IMR-90 (cell line): ENCODE measurements around the gene ERVFRD-1. TPM values are rescaled to one million over a fixed set of nuclear protein-coding genes. Genes with fewer than 3 reads are reported as not detected.

Experiments
- ATAC-seq: fragments of 200-7000 bp; cut with Tn5 transposase; 2 replicates; pipeline ENCODE4 v1.9.1; 2020; ENCODE audit warnings: low read depth, mild to moderate bottlenecking, moderate library complexity
- Bru-seq: library from RNA; stranded (reverse); fragments of 400-500 nt; gene quantifications from one replicate; lab custom pipeline; 2021; lab: Mats Ljungman, UMichigan
- BruChase-seq, 2 experiments: library from RNA; stranded (reverse); fragments of 400-500 nt; gene quantifications; one replicate each; lab custom pipeline; 2021; lab: Mats Ljungman, UMichigan
- BruUV-seq: library from RNA; stranded (reverse); fragments of 400-500 nt; replicated peaks from 2 replicates; lab custom pipeline; 2021; lab: Mats Ljungman, UMichigan
- CTCF ChIA-PET: fragments of 300-600 bp; formaldehyde crosslinking; extraction: SDS; loops from one replicate; lab custom pipeline; 2021; ENCODE audit warnings: antibody characterized with exemption; lab: Yijun Ruan, JAX
- POLR2A ChIA-PET: fragments of 300-600 bp; sonication (Branson Sonifier 250); formaldehyde crosslinking; loops from one replicate; lab custom pipeline; 2022; ENCODE audit warnings: antibody characterized with exemption; ENCODE audit not compliant: unreplicated experiment; lab: Charles Lee
- DNase-seq: peaks from one replicate; pipeline ENCODE4 v3.0.0; 2013
- H2AFZ ChIP-seq: replicated peaks from 2 replicates; pipeline ENCODE3; 2013; ENCODE audit warnings: low read length, mild to moderate bottlenecking; ENCODE audit not compliant: poor library complexity
- H2AK5ac ChIP-seq: 2 replicates; pipeline ENCODE4 v1.6.1; 2013; ENCODE audit warnings: low read depth, low read length, inconsistent platforms
- H2AK9ac ChIP-seq: replicated peaks from 2 replicates; pipeline ENCODE3; 2013; ENCODE audit warnings: mild to moderate bottlenecking, low read depth, low read length, moderate library complexity; ENCODE audit not compliant: poor library complexity
- H2BK120ac ChIP-seq: 2 replicates; pipeline ENCODE4 v1.6.1; 2013; ENCODE audit warnings: low read depth, low read length, inconsistent platforms
- H2BK15ac ChIP-seq: 3 replicates; pipeline ENCODE4 v1.6.1; 2013; ENCODE audit warnings: low read depth, low read length, inconsistent platforms
- H2BK20ac ChIP-seq: 2 replicates; pipeline ENCODE4 v1.6.1; 2013; ENCODE audit warnings: low read depth, mild to moderate bottlenecking, inconsistent platforms, low read length, moderate library complexity
- H2BK5ac ChIP-seq: 2 replicates; pipeline ENCODE4 v1.6.1; 2013; ENCODE audit warnings: mild to moderate bottlenecking, low read depth, low read length, inconsistent platforms; ENCODE audit not compliant: poor library complexity, severe bottlenecking
- H3K14ac ChIP-seq: replicated peaks from 2 replicates; pipeline ENCODE4 v1.6.1; 2013; ENCODE audit warnings: low read depth, low read length, inconsistent platforms
- H3K18ac ChIP-seq: 2 replicates; pipeline ENCODE4 v1.6.1; 2013; ENCODE audit warnings: low read depth, low read length, control low read depth
- H3K23ac ChIP-seq: 2 replicates; pipeline ENCODE4 v1.6.1; 2013; ENCODE audit warnings: low read depth, low read length, inconsistent platforms
- H3K27ac ChIP-seq: 2 replicates; pipeline ENCODE4 v1.5.1; 2013; ENCODE audit warnings: mild to moderate bottlenecking, control low read depth, low read length; ENCODE audit not compliant: insufficient read depth
- H3K27me3 ChIP-seq: 2 replicates; pipeline ENCODE4 v1.6.1; 2013; ENCODE audit warnings: low read length; ENCODE audit not compliant: control insufficient read depth, insufficient read depth
- H3K36me3 ChIP-seq: 2 replicates; pipeline ENCODE4 v1.6.1; 2013; ENCODE audit warnings: low read length, mixed read lengths; ENCODE audit not compliant: control insufficient read depth, insufficient read depth
- H3K4ac ChIP-seq: 2 replicates; pipeline ENCODE4 v1.6.1; 2013; ENCODE audit warnings: low read depth, low read length, inconsistent platforms
- H3K4me1 ChIP-seq: 2 replicates; pipeline ENCODE4 v1.6.1; 2013; ENCODE audit warnings: low read length, mixed read lengths; ENCODE audit not compliant: control insufficient read depth, insufficient read depth
- H3K4me2 ChIP-seq: 2 replicates; pipeline ENCODE4 v1.6.1; 2013; ENCODE audit warnings: low read depth, mild to moderate bottlenecking, control low read depth, low read length, moderate library complexity
- H3K4me3 ChIP-seq: 2 replicates; pipeline ENCODE4 v1.5.1; 2013; ENCODE audit warnings: low read depth, mild to moderate bottlenecking, control low read depth, low read length, moderate library complexity; ENCODE audit not compliant: insufficient read depth
- H3K56ac ChIP-seq: 2 replicates; pipeline ENCODE4 v1.6.1; 2013; ENCODE audit warnings: low read length, inconsistent platforms; ENCODE audit not compliant: insufficient read depth; ENCODE audit errors: extremely low read depth
- H3K79me1 ChIP-seq, 2 experiments: 2 replicates each; pipeline ENCODE4 v1.6.1; 2013; ENCODE audit warnings: low read length in 2 of 2, inconsistent platforms in 1 of 2, low read depth in 1 of 2
- H3K9ac ChIP-seq: 2 replicates; pipeline ENCODE4 v1.6.1; 2013; ENCODE audit warnings: low read depth, low read length, control low read depth
- H3K9me1 ChIP-seq: 2 replicates; pipeline ENCODE4 v1.6.1; 2013; ENCODE audit warnings: low read length, inconsistent platforms; ENCODE audit not compliant: insufficient read depth
- H3K9me3 ChIP-seq: 2 replicates; pipeline ENCODE4 v1.6.1; 2013; ENCODE audit warnings: low read length; ENCODE audit not compliant: control insufficient read depth, insufficient read depth
- H4K20me1 ChIP-seq: 2 replicates; pipeline ENCODE4 v1.6.1; 2013; ENCODE audit warnings: low read length, inconsistent platforms; ENCODE audit not compliant: insufficient read depth
- H4K5ac ChIP-seq: 2 replicates; pipeline ENCODE4 v1.6.1; 2013; ENCODE audit warnings: mild to moderate bottlenecking, low read depth, low read length, control low read depth
- H4K8ac ChIP-seq, 2 experiments: 2 replicates each; pipeline ENCODE4 v1.6.1; 2013; ENCODE audit warnings: low read depth in 2 of 2, low read length in 2 of 2, control low read depth in 1 of 2, inconsistent platforms in 1 of 2
- H4K91ac ChIP-seq: 2 replicates; pipeline ENCODE4 v1.6.1; 2013; ENCODE audit warnings: low read depth, low read length, inconsistent platforms; ENCODE audit not compliant: insufficient read depth
- BHLHE40 ChIP-seq: fragments of 150-350 bp; IDR thresholded peaks from 2 replicates; pipeline ENCODE4 v1.6.1; 2016; ENCODE audit warnings: mild to moderate bottlenecking, low read depth, low read length
- CEBPB ChIP-seq: IDR thresholded peaks from 2 replicates; pipeline ENCODE4 v1.6.1; 2012; ENCODE audit warnings: low read depth, low read length, improper control_type of control experiment
- CHD1 ChIP-seq: IDR thresholded peaks from 2 replicates; pipeline ENCODE4 v1.6.1; 2012; ENCODE audit warnings: low read depth, low read length, improper control_type of control experiment
- FOS ChIP-seq: fragments of 150-350 bp; IDR thresholded peaks from 2 replicates; pipeline ENCODE4 v1.6.1; 2016; ENCODE audit warnings: low read depth, low read length
- MAFK ChIP-seq: IDR thresholded peaks from 2 replicates; pipeline ENCODE4 v1.6.1; 2012; ENCODE audit warnings: low read depth, low read length, improper control_type of control experiment
- MAZ ChIP-seq: IDR thresholded peaks from 2 replicates; pipeline ENCODE4 v1.6.1; 2012; ENCODE audit warnings: low read depth, mild to moderate bottlenecking, low read length, improper control_type of control experiment, moderate library complexity, borderline replicate concordance
- MXI1 ChIP-seq: IDR thresholded peaks from 2 replicates; pipeline ENCODE4 v1.6.1; 2012; ENCODE audit warnings: low read depth, mild to moderate bottlenecking, low read length, moderate library complexity, borderline replicate concordance
- NFE2L2 ChIP-seq: fragments of 150-350 bp; IDR thresholded peaks from 2 replicates; pipeline ENCODE4 v1.6.1; 2016; ENCODE audit warnings: low read depth, mild to moderate bottlenecking, low read length
- POLR2A ChIP-seq: IDR thresholded peaks from 2 replicates; pipeline ENCODE4 v1.6.1; 2012; ENCODE audit warnings: mild to moderate bottlenecking, low read depth, low read length
- RAD21 ChIP-seq: IDR thresholded peaks from 2 replicates; pipeline ENCODE4 v1.6.1; 2012; ENCODE audit warnings: low read length, improper control_type of control experiment
- RCOR1 ChIP-seq: IDR thresholded peaks from 2 replicates; pipeline ENCODE4 v1.6.1; 2012; ENCODE audit warnings: mild to moderate bottlenecking, low read length, improper control_type of control experiment; ENCODE audit not compliant: insufficient replicate concordance
- SMC3 ChIP-seq: fragments of 150-350 bp; IDR thresholded peaks from 2 replicates; pipeline ENCODE4 v1.6.1; 2016; ENCODE audit warnings: low read depth, mild to moderate bottlenecking, antibody characterized with exemption, low read length, moderate library complexity
- WGBS, 2 experiments: methylation state at CpG; one replicate each; pipeline versions ENCODE4 v1.1.5 to v1.1.7; 2013; ENCODE audit warnings: missing lambda C conversion rate in 2 of 2; ENCODE audit not compliant: insufficient read length in 1 of 2; ENCODE audit errors: extremely low coverage in 2 of 2; 5-methylcytosine and 5-hydroxymethylcytosine counted together
- dilution Hi-C: fragments of 300-500 bp; cut with HindIII; formaldehyde crosslinking; loops from one replicate; pipeline ENCODE4 v1.14.3; 2018; ENCODE audit warnings: low sequenced_read_pairs; ENCODE audit not compliant: unreplicated experiment
- in situ Hi-C: fragments of 300-500 bp; cut with MboI; formaldehyde crosslinking; loops from 3 replicates; pipeline ENCODE4 v1.14.3; 2019; ENCODE audit warnings: low sequenced_read_pairs, inconsistent platforms, mixed read lengths
- intact Hi-C: fragments of 100-400 bp; cut with micrococcal nuclease; formaldehyde crosslinking; loops from 2 replicates; pipeline ENCODE4 v1.10.0; 2022
- long read RNA-seq: library from polyadenylated mRNA; unstranded; transcript quantifications from one replicate; pipeline ENCODE4 v2.0.0, GENCODE V29; 2021; ENCODE audit not compliant: unreplicated experiment
- polyA plus RNA-seq, 3 experiments: library from polyadenylated mRNA; depleted of rRNA; stranded (reverse); fragments of >200 nt; gene quantifications; 2 replicates each; pipeline ENCODE4 v1.2.3, GENCODE V29; 2012; ENCODE audit warnings: low replicate concordance in 1 of 3
- total RNA-seq: library from RNA; depleted of rRNA; stranded (reverse); fragments of >200 nt; gene quantifications from 2 replicates; pipeline ENCODE4 v1.2.3, GENCODE V29; 2012; rRNA removed
- TF ChIP-seq, protein P1 (sequence below): fragments of 150-350 bp; IDR thresholded peaks from 2 replicates; pipeline ENCODE4 v1.6.1; 2017; ENCODE audit warnings: mild to moderate bottlenecking, antibody characterized with exemption, low read length, low read depth

Gene ERVFRD-1, protein sequence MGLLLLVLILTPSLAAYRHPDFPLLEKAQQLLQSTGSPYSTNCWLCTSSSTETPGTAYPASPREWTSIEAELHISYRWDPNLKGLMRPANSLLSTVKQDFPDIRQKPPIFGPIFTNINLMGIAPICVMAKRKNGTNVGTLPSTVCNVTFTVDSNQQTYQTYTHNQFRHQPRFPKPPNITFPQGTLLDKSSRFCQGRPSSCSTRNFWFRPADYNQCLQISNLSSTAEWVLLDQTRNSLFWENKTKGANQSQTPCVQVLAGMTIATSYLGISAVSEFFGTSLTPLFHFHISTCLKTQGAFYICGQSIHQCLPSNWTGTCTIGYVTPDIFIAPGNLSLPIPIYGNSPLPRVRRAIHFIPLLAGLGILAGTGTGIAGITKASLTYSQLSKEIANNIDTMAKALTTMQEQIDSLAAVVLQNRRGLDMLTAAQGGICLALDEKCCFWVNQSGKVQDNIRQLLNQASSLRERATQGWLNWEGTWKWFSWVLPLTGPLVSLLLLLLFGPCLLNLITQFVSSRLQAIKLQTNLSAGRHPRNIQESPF
- total RNA-seq, result not detected in 2 replicates
- polyA plus RNA-seq (2012; rRNA removed), result not detected in 2 replicates
- polyA plus RNA-seq (2012; cell fraction: cytosol; rRNA removed), result not detected in 2 replicates
- not detected in 2 replicates for polyA plus RNA-seq (2012; cell fraction: nucleus; rRNA removed; ENCODE audit: low replicate concordance)
- not detected for Bru-seq, nascent RNA
- BruChase-seq, experiment 1, labeled RNA remaining after a 6-hour chase, result not detected
- not detected for BruChase-seq, experiment 2, labeled RNA remaining after a 2-hour chase
- long read RNA-seq, result 0 reads

- CTCF ChIA-PET, result interaction anchor here (0.6 kb wide), 1 partner anchor 40 kb away, joined by 4 read pairs; no protein-coding TSS in a partner anchor
- Histone ChIP-seq H4K91ac (no peak within 1 kb of the TSS), H3K4me1 (peaks cover 6% of the 10 kb centered on the region; the same call in 1 of the 2 replicates), H3K9me3 (no peaks in the 10 kb centered on the region), H3K56ac (no peak within 1 kb of the TSS), H3K27me3 (no peaks in the 10 kb centered on the region), H2BK120ac (no peak within 1 kb of the TSS), H3K23ac (no peak within 1 kb of the TSS; the same call in 1 of the 2 replicates), H3K36me3 (no peaks in the 10 kb centered on the region), H3K4me3 (no peak within 1 kb of the TSS), H3K14ac (no peak within 1 kb of the TSS), H2AK5ac (no peak within 1 kb of the TSS), H3K27ac (no peak within 1 kb of the TSS), H2BK5ac (no peak within 1 kb of the TSS), H3K18ac (no peak within 1 kb of the TSS), H3K4ac (no peak within 1 kb of the TSS), H3K9me1 (peaks cover 23% of the 10 kb centered on the region), H4K20me1 (peaks cover 72% of the 10 kb centered on the region), H3K9ac (no peak within 1 kb of the TSS), H4K5ac (no peak within 1 kb of the TSS), H3K4me2 (no peak within 1 kb of the TSS), H4K8ac (no peak within 1 kb of the TSS), H2AFZ (no peak within 1 kb of the TSS), H2AK9ac (peak within 1 kb of the TSS; percentile 18), H2BK20ac (no peak within 1 kb of the TSS), H2BK15ac (no peak within 1 kb of the TSS), H3K79me1 (peaks cover 52 to 77% of the 10 kb centered on the region in 2 experiments)
- dilution Hi-C loops (no loop called here), intact Hi-C loops (no loop called here), in situ Hi-C loops (no loop called here)
- DNase-seq (no peak), ATAC-seq (peak; percentile 54)
- WGBS, 2 experiments, result 78% methylated on average over 5 of the region's 16 CpGs; no CpG with 5 or more reads in 1 of the 2 experiments
- POLR2A ChIA-PET, result no interaction called here
- BruUV-seq, result no TSS peak
- TF ChIP-seq RAD21, result no peak
- no peak for TF ChIP-seq FOS
- no peak for TF ChIP-seq SMC3
- TF ChIP-seq CHD1, result no peak
- TF ChIP-seq RCOR1, result no peak
- no peak for TF ChIP-seq BHLHE40
- TF ChIP-seq NFE2L2, result no peak
- TF ChIP-seq MAFK, result no peak
- TF ChIP-seq, protein P1, sequence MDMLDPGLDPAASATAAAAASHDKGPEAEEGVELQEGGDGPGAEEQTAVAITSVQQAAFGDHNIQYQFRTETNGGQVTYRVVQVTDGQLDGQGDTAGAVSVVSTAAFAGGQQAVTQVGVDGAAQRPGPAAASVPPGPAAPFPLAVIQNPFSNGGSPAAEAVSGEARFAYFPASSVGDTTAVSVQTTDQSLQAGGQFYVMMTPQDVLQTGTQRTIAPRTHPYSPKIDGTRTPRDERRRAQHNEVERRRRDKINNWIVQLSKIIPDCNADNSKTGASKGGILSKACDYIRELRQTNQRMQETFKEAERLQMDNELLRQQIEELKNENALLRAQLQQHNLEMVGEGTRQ, result no peak
- TF ChIP-seq MAZ, result no peak
- no peak for TF ChIP-seq CEBPB
- no peak for TF ChIP-seq POLR2A
- no peak for TF ChIP-seq MXI1
These were observed at the start of gene ERVFRD-1 for GRCh38 chr6:11110921-11111768. ERVFRD-1 (minus strand) TSS chr6:11111725; CDS start chr6:11105310, 6,415 bp downstream.
